Astrocyte (in vitro differentiated cells and primary cell): ENCODE measurements around the gene WFDC5. TPM values are rescaled to one million over a fixed set of nuclear protein-coding genes. Genes with fewer than 3 reads are reported as not detected.

ENCODE experiments used
- DNase-seq: peaks from one replicate; pipeline ENCODE4 v3.0.0-alpha.2; 2010; ENCODE audit warnings: low read depth
- FAIRE-seq: peaks from 2 replicates; lab custom pipeline; 2011; peaks lifted over from hg19 to GRCh38; lab: Jason Lieb, UNC
- H2AFZ ChIP-seq: 2 replicates; pipeline ENCODE4 v1.6.0; 2012; ENCODE audit warnings: low read depth, low read length, inconsistent platforms
- H3K27ac ChIP-seq: 2 replicates; pipeline ENCODE4 v1.5.1; 2011; ENCODE audit warnings: low read depth, low read length, inconsistent platforms
- H3K27me3 ChIP-seq: 2 replicates; pipeline ENCODE4 v1.6.0; 2011; ENCODE audit warnings: low read length, inconsistent platforms; ENCODE audit not compliant: insufficient read depth
- H3K36me3 ChIP-seq: 2 replicates; pipeline ENCODE4 v1.5.1; 2011; ENCODE audit warnings: low read length, inconsistent platforms; ENCODE audit not compliant: insufficient read depth
- H3K4me1 ChIP-seq: 2 replicates; pipeline ENCODE4 v1.5.1; 2011; ENCODE audit warnings: low read length, inconsistent platforms; ENCODE audit not compliant: insufficient read depth
- H3K4me2 ChIP-seq: 2 replicates; pipeline ENCODE4 v1.6.0; 2012; ENCODE audit warnings: low read length, inconsistent platforms
- H3K4me3 ChIP-seq: 2 replicates; pipeline ENCODE4 v1.5.1; 2011; ENCODE audit warnings: low read depth, mild to moderate bottlenecking, low read length, inconsistent platforms; ENCODE audit not compliant: insufficient read depth
- H3K79me2 ChIP-seq: 2 replicates; pipeline ENCODE4 v1.6.0; 2012; ENCODE audit warnings: mild to moderate bottlenecking, low read length, inconsistent platforms; ENCODE audit not compliant: insufficient read depth
- H3K9ac ChIP-seq: 2 replicates; pipeline ENCODE4 v1.6.0; 2012; ENCODE audit warnings: mild to moderate bottlenecking, low read length, inconsistent platforms
- H3K9me3 ChIP-seq: 2 replicates; pipeline ENCODE4 v1.5.1; 2012; ENCODE audit warnings: low read depth, mild to moderate bottlenecking, low read length, inconsistent platforms; ENCODE audit not compliant: insufficient read depth
- H4K20me1 ChIP-seq: 2 replicates; pipeline ENCODE4 v1.6.0; 2012; ENCODE audit warnings: low read length, inconsistent platforms; ENCODE audit not compliant: insufficient read depth
- H3K27ac Mint-ChIP-seq: one replicate; pipeline ENCODE4 v1.8.0; 2021; ENCODE audit warnings: mild to moderate bottlenecking, mixed read lengths; ENCODE audit not compliant: unreplicated experiment
- H3K27me3 Mint-ChIP-seq: one replicate; pipeline ENCODE4 v1.8.0; 2021; ENCODE audit warnings: low read depth, mixed read lengths; ENCODE audit not compliant: unreplicated experiment
- H3K36me3 Mint-ChIP-seq: one replicate; pipeline ENCODE4 v1.8.0; 2021; ENCODE audit warnings: low read depth, mixed read lengths; ENCODE audit not compliant: unreplicated experiment
- H3K4me1 Mint-ChIP-seq: one replicate; pipeline ENCODE4 v1.8.0; 2021; ENCODE audit warnings: low read depth, mixed read lengths; ENCODE audit not compliant: unreplicated experiment
- H3K4me3 Mint-ChIP-seq: one replicate; pipeline ENCODE4 v1.8.0; 2021; ENCODE audit warnings: mild to moderate bottlenecking, moderate library complexity, mixed read lengths; ENCODE audit not compliant: unreplicated experiment
- H3K9me3 Mint-ChIP-seq: one replicate; pipeline ENCODE4 v1.8.0; 2021; ENCODE audit warnings: mild to moderate bottlenecking, mixed read lengths; ENCODE audit not compliant: unreplicated experiment
- EZH2 ChIP-seq: IDR thresholded peaks from 2 replicates; pipeline ENCODE4 v1.6.1; 2012; ENCODE audit warnings: mild to moderate bottlenecking, low read length, inconsistent platforms; ENCODE audit not compliant: insufficient read depth
- total RNA-seq: library from RNA; stranded (reverse); gene quantifications from 2 replicates; pipeline ENCODE4 v1.2.1, GENCODE V29; 2021
- TF ChIP-seq, protein P1 (sequence below): IDR thresholded peaks from 2 replicates; pipeline ENCODE4 v1.5.1; 2011; ENCODE audit warnings: low read depth, mild to moderate bottlenecking, inconsistent platforms, low read length, moderate library complexity; ENCODE audit not compliant: insufficient read depth

The WFDC5 gene
- total RNA-seq, 1 donor from 2014 or later, result not detected

DNA sequence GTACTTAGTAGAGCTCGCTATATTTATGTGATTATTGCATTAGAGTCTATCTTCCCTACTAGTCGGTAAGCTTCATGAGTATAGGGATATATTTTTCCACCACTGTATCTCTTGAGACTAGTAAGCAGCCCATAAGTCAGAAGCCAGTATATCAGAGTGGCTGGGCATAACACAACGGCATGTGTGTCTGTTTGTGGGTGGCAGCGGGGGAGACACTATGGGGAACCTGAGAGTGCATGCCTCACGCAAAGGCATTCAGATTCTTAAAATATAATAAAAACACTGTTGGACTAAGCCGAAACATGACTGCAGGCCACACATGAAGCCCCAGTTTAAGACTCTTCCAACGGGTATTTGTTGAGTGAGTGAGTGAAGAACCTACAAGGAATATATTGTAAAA lies 22.1 kb downstream of the WFDC5 start:
- no peak overlapping the region for H3K4me2 ChIP-seq
- no peak overlapping the region for H3K27ac Mint-ChIP-seq
- peaks cover 6% of the 10 kb centered on the region for H3K36me3 Mint-ChIP-seq

DNA sequence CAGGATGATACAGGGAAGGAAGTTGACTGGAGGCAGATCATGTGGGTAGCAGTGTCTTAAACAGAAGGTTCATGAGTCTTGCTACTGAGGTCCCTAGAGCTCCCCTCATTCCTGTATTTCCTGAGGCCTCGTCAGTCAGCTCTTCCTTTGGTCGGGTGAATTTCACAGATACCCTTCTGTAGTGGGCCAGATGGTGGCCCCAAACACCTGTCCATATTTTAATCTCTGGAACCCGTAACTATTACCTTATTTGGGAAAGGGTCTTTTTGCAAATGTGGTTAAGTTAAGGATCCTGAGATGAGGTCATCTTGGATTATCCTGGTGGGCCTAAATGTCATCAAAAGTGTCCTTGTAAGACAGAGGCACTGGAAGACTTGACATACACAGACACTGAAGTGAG lies 23.6 kb downstream of the WFDC5 start:
- Mint-ChIP-seq H3K4me3 (no peak overlapping the region), H3K27ac (no peak overlapping the region), H3K36me3 (peaks cover 11% of the 10 kb centered on the region), H3K9me3 (peaks cover 3% of the 10 kb centered on the region), H3K27me3 (no peaks in the 10 kb centered on the region), H3K4me1 (peaks cover 17% of the 10 kb centered on the region)
- H3K27ac ChIP-seq, result no peak overlapping the region
- no peak for DNase-seq
- no peak for FAIRE-seq
- no peaks in the 10 kb centered on the region for H3K36me3 ChIP-seq
- H3K4me1 ChIP-seq, result peaks cover 5% of the 10 kb centered on the region
- TF ChIP-seq, protein P1, sequence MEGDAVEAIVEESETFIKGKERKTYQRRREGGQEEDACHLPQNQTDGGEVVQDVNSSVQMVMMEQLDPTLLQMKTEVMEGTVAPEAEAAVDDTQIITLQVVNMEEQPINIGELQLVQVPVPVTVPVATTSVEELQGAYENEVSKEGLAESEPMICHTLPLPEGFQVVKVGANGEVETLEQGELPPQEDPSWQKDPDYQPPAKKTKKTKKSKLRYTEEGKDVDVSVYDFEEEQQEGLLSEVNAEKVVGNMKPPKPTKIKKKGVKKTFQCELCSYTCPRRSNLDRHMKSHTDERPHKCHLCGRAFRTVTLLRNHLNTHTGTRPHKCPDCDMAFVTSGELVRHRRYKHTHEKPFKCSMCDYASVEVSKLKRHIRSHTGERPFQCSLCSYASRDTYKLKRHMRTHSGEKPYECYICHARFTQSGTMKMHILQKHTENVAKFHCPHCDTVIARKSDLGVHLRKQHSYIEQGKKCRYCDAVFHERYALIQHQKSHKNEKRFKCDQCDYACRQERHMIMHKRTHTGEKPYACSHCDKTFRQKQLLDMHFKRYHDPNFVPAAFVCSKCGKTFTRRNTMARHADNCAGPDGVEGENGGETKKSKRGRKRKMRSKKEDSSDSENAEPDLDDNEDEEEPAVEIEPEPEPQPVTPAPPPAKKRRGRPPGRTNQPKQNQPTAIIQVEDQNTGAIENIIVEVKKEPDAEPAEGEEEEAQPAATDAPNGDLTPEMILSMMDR, result no peak
- no peak overlapping the region for H3K9ac ChIP-seq
- H2AFZ ChIP-seq, result no peak overlapping the region
- no peaks in the 10 kb centered on the region for H4K20me1 ChIP-seq
- H3K9me3 ChIP-seq, result no peaks in the 10 kb centered on the region
- H3K79me2 ChIP-seq, result no peaks in the 10 kb centered on the region
- H3K4me2 ChIP-seq, result no peak overlapping the region
- peaks cover 4% of the 10 kb centered on the region for H3K27me3 ChIP-seq
- H3K4me3 ChIP-seq, result no peak overlapping the region

More for the DNA sequence above, 22.1 kb downstream of the WFDC5 start:
- Mint-ChIP-seq H3K9me3 (peaks cover 3% of the 10 kb centered on the region), H3K27me3 (peaks cover 5% of the 10 kb centered on the region), H3K4me1 (peaks cover 11% of the 10 kb centered on the region), H3K4me3 (no peak overlapping the region)
- Histone ChIP-seq H3K9ac (no peak overlapping the region), H2AFZ (no peak overlapping the region), H3K9me3 (no peaks in the 10 kb centered on the region), H4K20me1 (no peaks in the 10 kb centered on the region), H3K36me3 (no peaks in the 10 kb centered on the region), H3K27me3 (peaks cover 19% of the 10 kb centered on the region), H3K79me2 (no peaks in the 10 kb centered on the region), H3K4me3 (no peak overlapping the region), H3K4me1 (peaks cover 5% of the 10 kb centered on the region), H3K27ac (no peak overlapping the region)
- DNase-seq (no peak), FAIRE-seq (no peak)
- TF ChIP-seq EZH2, result no peak
- TF ChIP-seq, protein P1, result no peak

DNA sequence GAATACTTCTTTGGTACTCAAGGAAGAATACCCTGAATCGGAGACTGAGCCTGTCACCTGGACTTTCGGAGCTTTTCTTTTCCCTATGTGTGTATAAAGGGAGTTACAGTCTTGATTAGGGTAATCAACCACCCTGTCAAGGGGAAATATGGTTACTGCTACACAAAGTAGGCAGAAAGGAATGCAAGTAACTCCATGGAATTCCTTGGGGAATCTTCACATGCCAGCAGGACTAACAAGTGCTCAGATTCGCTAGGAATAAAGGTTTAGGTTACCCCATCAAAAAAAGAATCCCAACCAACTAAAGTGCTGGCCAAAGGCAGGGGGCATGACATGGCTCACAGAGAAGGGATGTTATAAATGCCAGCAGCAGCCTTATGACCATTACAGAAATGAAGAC lies 24.5 kb downstream of the WFDC5 start:
- Histone ChIP-seq H3K4me2 (no peak overlapping the region), H3K27ac (no peak overlapping the region), H2AFZ (no peak overlapping the region), H3K9ac (no peak overlapping the region), H3K36me3 (no peaks in the 10 kb centered on the region), H3K9me3 (no peaks in the 10 kb centered on the region), H3K4me1 (peaks cover 5% of the 10 kb centered on the region), H4K20me1 (no peaks in the 10 kb centered on the region), H3K79me2 (no peaks in the 10 kb centered on the region), H3K4me3 (no peak overlapping the region), H3K27me3 (no peaks in the 10 kb centered on the region)
- Mint-ChIP-seq H3K9me3 (peaks cover 5% of the 10 kb centered on the region), H3K4me3 (no peak overlapping the region), H3K27me3 (no peaks in the 10 kb centered on the region), H3K4me1 (peaks cover 17% of the 10 kb centered on the region), H3K36me3 (peaks cover 16% of the 10 kb centered on the region), H3K27ac (no peak overlapping the region)
- DNase-seq (peak; percentile 20), FAIRE-seq (no peak)
- TF ChIP-seq EZH2, result no peak
- TF ChIP-seq, protein P1, result no peak
